Heart left ventricle (tissue), 13 donors: ENCODE measurements around the gene CNOT11.

Experiments
- POLR2A ChIP-seq, 2 donors: fragments of 450-650 bp; IDR thresholded peaks; one replicate each; pipeline ENCODE4 v1.6.1; 2017; ENCODE audit warnings: antibody characterized with exemption in 2 of 2, mild to moderate bottlenecking in 2 of 2, moderate library complexity in 2 of 2
- TF ChIP-seq, protein P1 (sequence below), 12 donors: fragments of 200-600 bp; sonication (generic) in 4 of 12; IDR thresholded peaks; one replicate each; pipeline versions ENCODE4 v1.5.0 to v1.8.0; 2018 to 2022; ENCODE audit warnings: antibody characterized with exemption in 12 of 12, mild to moderate bottlenecking in 5 of 12
- donor health status: ischemic (EF 13 %, LVEDD 7.1; RV severe dilation, severe dysfunction).
- donor health status: DM: no; HTN: yes; CAD: no.
- donor health status: DM: no; HTN: no; CAD: no.
- donor health status: ischemic (EF 25% LVEDD 6.9; RV normal size, moderate dysfunction).
- donor health status: ischemic (EF 25% LVEDD 5.7; RV mildly dilated, moderate dysfunction).
- donor health status: ischemic (EF 35%, LVEDD 5.7; RV mildly dilated, moderate dysfunction).
- donor health status: nonischemic (EF 11% LVEDD 7.7; RV severe dilation, severe dysfunction).
- donor health status: DM: yes; HTN: yes; CAD: no.
- donor health status: PGD.
- donor health status: ischemic (EF 29% LVEDD 5.4; RV normal size, mild dysfunction).
- donor health status: nonischemic (EF 23%, LVEDD 6.1; RV moderate dilation, normal function).

DNA sequence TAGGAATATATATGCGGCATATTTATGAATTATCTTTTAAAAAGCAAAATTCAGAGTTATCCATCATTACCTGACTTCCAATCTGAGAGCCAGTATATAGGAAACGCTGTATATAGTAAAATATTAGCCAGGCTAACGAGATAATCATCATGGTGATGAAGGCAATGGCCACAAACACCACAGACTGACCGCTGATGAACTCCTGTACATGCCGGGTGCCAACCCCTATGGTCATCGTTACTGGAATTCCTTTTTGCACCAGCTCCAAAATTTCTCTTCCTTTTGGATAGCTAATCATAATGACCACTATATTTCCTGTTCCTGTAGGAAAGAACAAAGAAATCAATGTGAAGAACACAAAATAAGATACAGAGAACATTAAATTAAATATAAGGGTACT is 42.2 kb downstream of the CNOT11 start:
- TF ChIP-seq POLR2A (IDR thresholded peaks at IDR 0.05) = no peak
- TF ChIP-seq, protein P1, sequence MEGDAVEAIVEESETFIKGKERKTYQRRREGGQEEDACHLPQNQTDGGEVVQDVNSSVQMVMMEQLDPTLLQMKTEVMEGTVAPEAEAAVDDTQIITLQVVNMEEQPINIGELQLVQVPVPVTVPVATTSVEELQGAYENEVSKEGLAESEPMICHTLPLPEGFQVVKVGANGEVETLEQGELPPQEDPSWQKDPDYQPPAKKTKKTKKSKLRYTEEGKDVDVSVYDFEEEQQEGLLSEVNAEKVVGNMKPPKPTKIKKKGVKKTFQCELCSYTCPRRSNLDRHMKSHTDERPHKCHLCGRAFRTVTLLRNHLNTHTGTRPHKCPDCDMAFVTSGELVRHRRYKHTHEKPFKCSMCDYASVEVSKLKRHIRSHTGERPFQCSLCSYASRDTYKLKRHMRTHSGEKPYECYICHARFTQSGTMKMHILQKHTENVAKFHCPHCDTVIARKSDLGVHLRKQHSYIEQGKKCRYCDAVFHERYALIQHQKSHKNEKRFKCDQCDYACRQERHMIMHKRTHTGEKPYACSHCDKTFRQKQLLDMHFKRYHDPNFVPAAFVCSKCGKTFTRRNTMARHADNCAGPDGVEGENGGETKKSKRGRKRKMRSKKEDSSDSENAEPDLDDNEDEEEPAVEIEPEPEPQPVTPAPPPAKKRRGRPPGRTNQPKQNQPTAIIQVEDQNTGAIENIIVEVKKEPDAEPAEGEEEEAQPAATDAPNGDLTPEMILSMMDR (IDR thresholded peaks at IDR 0.05) = no peak
